NCI-H774 (cell line): ENCODE results near the gene DAP.
"Not testable (repeated sequence)": the region's sequence is repeated elsewhere in the genome, so short reads cannot be mapped to it uniquely, and the experiment has no call there.

Source experiments
- DNase-seq: peaks from one replicate; lab custom pipeline; 2025; lab: John Stamatoyannopoulos, UW

DAP gene

GRCh38 chr5:10671041-10672008 is 89.7 kb downstream of the DAP start:
- no peak for DNase-seq

DNA sequence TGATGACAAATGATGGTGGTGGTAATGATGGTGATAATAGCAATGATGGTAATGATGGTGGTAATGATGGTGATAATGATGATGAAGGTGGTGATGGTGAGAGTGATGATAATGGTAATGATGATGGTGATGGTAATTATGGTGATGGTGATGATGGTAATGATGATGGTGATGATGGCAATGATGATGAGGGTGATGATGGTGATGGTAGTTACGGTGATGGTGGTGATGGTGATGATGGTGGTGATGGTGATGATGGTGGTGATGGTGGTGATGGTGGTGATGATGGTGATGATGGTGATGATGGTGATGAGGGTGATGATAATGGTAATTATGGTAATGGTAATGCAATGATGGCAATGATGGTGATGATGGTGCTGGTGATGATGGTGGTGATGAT is 91.1 kb downstream of the DAP start:
- DNase-seq, result no peak

- no peak for DNase-seq
Observed at GRCh38 chr5:10668697-10669096, 92.3 kb downstream of the DAP start.

GRCh38 chr5:10667431-10668057 is 93.5 kb downstream of the DAP start:
- no peak for DNase-seq

GRCh38 chr5:10666531-10667299 is 94.3 kb downstream of the DAP start:
- DNase-seq, result no peak

DNA sequence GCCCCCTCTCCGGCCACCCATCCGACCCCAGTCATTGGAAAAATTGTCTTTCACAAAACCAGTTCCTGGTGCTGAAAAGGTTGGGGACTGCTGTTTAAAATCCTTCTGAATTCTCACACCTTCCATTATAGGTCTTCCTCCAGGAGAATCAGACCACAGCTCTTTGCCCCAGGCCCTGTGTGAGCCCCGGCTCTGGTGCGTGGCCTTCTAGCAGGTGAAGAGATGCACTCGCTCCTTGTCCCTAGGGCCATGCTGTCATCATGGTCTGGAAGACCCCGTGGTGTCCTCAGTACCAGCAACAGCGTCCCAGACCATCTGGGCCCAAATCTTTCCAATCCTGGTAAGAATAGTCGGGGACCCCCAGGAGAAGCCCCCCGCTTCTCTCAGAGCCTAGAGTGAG is 95.2 kb downstream of the DAP start:
- DNase-seq, result no peak

GRCh38 chr5:10664180-10664769 is 96.8 kb downstream of the DAP start:
- DNase-seq, result not testable (repeated sequence)

DNA sequence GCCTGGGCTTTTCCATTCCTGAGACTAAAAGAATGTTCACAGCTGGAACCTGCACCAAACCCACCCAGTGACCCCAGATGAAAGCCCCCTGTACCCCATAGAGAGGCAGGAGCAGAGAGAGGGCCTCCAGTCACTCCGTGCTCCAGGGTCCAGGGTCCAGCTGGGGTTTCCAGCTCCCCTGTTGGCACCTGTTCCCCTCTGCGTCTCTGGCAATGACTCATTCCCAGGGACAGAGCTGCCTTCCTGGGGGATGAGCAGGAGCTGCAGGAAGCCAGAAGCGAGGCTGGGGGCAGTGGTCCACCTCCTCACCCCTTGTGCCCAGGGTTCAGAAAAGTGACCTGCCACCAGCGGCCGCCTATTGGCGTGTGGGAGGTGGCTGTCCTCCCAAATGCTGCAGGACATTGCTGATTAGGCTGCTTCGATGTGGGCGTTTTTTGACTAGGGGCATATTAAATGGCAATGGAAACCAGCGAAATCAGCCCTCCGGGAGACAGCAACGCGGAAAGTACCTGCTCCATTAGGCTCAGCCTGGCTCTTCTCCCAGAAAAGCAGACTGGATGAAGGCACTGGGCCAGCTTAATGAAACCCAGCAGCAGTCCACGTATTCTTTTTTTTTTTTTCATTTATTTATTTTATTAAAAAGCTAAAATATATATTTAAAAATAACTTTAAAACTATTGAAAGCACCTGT is 97.4 kb downstream of the DAP start:
- no peak for DNase-seq

- DNase-seq, result no peak
Observed at GRCh38 chr5:10662661-10663488, 98.2 kb downstream of the DAP start.

GRCh38 chr5:10662083-10662482 is 99.0 kb downstream of the DAP start:
- DNase-seq, result no peak

DNA sequence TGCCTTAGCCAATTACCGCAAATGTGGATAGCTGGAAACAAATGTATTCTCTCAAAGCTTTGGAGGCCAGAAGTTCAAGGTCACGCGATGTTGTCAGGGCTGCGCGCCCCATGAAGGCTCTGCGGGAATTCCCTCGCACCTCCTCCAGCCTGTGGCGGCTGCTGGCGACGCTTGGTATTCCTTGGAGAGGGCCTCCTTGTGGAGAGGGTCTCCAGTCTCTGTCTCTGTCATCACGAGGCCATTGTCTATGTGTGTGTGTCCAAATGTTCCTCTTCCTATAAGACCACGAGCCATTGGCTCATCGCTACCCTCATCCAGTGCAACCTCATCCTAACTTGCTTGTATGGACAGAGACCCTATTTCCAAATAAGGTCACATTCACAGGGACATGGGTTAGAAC is 99.6 kb downstream of the DAP start:
- DNase-seq, result no peak

GRCh38 chr5:10660720-10661387 is 100.2 kb downstream of the DAP start:
- no peak for DNase-seq

- DNase-seq, result no peak
Observed at GRCh38 chr5:10660135-10660534, 100.9 kb downstream of the DAP start.

DNA sequence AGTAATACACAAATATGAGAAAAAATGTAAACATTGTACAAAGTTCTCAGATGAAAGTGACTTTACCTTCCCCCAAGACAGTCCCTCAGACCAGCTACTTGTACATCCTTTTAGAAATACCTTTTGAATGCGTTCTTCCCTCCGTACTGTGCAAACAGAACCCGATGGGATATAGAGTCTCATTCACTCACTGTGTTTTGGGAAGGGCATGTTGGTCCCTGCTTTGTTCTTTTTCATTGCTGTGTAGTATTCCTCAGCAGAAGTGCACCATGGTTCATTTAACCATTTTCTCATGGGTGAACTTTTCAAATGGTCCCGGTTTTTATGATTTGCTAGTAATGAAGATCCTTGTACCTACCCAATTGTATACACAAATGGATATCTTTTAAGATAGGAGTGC is 102.8 kb downstream of the DAP start:
- DNase-seq, result no peak

GRCh38 chr5:10655972-10656830 is 104.8 kb downstream of the DAP start:
- no peak for DNase-seq

- no peak for DNase-seq
Observed at GRCh38 chr5:10655161-10655971, 105.7 kb downstream of the DAP start.

DNA sequence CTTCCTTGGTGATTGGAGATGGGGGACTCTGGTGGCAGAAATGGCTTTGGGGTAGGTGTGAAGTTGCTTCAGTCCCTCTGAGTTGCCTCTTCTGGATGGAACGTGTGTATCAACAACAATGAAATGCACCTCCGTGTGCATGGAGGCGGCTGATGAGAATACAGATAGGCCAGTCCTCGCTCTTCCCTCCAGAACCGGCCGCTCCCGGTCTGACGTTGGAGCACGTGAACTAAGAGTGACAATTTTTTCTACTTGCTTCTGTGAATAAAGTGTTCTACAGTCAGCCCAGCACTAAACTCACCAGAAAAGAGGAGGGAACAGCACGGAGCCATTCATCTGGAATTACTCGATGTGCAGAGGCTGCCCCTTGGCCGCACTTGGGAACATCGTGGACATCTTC is 106.5 kb downstream of the DAP start:
- DNase-seq, result no peak

DNA sequence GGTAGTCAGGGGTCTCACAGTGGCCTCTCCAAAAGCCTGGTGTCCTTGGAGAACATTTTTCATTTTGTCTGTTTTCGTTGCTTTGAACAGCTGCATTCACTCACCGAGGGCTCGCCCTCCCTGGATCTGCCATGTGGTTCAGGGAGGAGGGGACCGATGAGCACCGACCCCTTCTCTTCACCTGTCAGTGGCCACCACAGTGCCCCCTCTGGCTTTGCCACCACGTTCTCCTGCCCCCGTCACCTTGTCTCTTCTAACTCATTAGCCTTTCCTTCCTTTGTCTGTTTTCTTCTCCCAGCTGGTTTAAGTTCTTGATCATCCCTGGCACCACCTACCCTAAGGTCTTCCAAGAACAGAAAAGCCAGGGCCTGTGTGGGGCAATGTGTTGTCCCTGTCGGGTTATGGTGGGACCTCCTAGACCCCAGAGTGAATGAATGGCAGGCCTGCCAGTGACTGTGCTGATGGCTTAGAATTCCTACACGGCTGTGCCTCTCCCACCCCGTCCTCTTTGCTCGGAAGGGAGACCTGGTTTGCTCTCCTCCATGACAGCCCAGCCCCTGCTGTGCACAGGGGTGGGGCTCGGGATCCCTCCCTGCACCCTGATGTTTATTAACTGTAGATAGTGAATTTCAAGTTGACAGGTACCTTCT is 107.2 kb downstream of the DAP start:
- no peak for DNase-seq
